ENCODE data around the gene CD55.
"Not testable (repeated sequence)": the region's sequence is repeated elsewhere in the genome, so short reads cannot be mapped to it uniquely, and the experiment has no call there.

CD55 gene

GRCh38 chr1:207306603-207307002, 14.9 kb upstream of the CD55 start:
- no peak for DNase-seq

- DNase-seq = no peak
These were observed 12.9 kb upstream of the CD55 start for GRCh38 chr1:207308451-207309190.

- DNase-seq = no peak
These were observed 11.7 kb upstream of the CD55 start for GRCh38 chr1:207309745-207310273.

- no peak for DNase-seq
These were observed 9.4 kb upstream of the CD55 start for GRCh38 chr1:207311888-207312603.

- DNase-seq = no peak
These were observed 8.9 kb upstream of the CD55 start for GRCh38 chr1:207312604-207312920.

- no peak for DNase-seq
These were observed 8.3 kb upstream of the CD55 start for GRCh38 chr1:207313131-207313530.

GRCh38 chr1:207314816-207315215, 6.7 kb upstream of the CD55 start:
- no peak for DNase-seq

GRCh38 chr1:207315435-207315834, 6.0 kb upstream of the CD55 start:
- no peak for DNase-seq

- DNase-seq = no peak
These were observed 5.3 kb upstream of the CD55 start for GRCh38 chr1:207316141-207316540.

- DNase-seq = peak; percentile 39
These were observed 4.7 kb upstream of the CD55 start for GRCh38 chr1:207316622-207317391.

- no peak for DNase-seq
These were observed 3.9 kb upstream of the CD55 start for GRCh38 chr1:207317561-207317960.

GRCh38 chr1:207318072-207318619, 3.3 kb upstream of the CD55 start:
- no peak for DNase-seq

GRCh38 chr1:207319199-207319598, 2.3 kb upstream of the CD55 start:
- DNase-seq = no peak

GRCh38 chr1:207320105-207320504, 1.4 kb upstream of the CD55 start:
- not testable (repeated sequence) for DNase-seq

- peak; percentile 40 for DNase-seq
These were observed 540 bp downstream of the CD55 start for GRCh38 chr1:207321790-207322645.

GRCh38 chr1:207323425-207324225, 2.1 kb downstream of the CD55 start:
- no peak for DNase-seq

- DNase-seq = no peak
These were observed 6.5 kb downstream of the CD55 start for GRCh38 chr1:207328004-207328403.

GRCh38 chr1:207328908-207329440, 7.5 kb downstream of the CD55 start:
- DNase-seq = no peak

- no peak for DNase-seq
These were observed 8.0 kb downstream of the CD55 start for GRCh38 chr1:207329469-207329868.

- DNase-seq = no peak
These were observed 8.7 kb downstream of the CD55 start for GRCh38 chr1:207330011-207330710.
